GM21515 (cell line): ENCODE measurements around the gene NTRK3.

ENCODE experiments used
- ATAC-seq: cut with Tn5 transposase; IDR thresholded peaks from one replicate; pipeline ENCODE4 v1.9.1; 2021; ENCODE audit not compliant: unreplicated experiment

Gene NTRK3

DNA sequence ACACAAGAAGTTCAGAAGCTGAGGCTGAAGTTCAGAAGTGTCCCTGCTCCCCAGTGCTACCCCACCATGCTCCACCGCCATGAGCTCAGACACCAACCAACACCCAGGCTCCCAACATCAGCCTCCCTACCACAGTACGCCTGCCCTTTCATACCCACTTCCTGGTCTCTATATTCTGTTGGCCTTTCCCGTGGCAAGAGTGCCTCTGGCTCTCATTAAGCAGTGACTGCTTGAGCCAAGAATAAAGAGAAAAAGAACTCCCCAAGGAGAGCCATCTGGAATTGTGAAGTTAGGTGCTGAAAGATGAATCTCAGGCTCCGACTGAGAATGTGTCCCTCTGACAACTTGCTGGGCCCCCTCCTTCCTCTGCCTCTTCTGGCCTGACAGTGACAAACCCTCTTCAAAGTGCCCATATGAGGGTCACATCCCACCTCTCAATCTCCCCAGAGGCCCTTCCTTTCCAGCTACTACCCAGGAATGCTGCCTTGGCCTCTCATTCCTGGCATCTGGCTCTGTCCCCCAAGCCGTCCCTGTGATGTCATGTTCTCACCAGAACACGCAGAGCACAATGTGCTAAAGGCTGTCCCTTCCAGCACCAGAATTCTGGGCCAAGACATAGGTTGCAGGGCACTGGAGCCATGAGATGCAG is 306.8 kb downstream of the NTRK3 start:
- no peak for ATAC-seq

DNA sequence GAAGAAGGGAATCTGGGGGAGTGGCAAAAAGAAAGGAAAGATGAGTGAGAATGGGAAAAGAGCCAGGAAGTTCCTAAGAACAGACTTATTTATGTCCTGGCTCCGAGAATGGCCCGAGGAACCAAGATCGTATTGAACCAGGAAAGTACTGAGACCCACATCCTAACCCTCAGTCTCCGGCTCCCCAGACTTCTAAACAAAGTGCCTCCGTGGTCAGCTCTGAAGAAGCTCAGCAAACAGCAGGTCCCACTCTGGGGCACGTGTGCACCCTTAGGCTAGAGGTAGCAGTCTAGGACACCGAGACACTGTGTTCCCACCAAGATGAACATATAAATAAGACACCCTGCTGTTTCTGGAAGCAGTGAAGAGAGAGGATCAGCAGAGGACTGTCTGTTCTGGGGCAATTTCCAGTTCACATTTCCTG is 307.4 kb downstream of the NTRK3 start:
- no peak for ATAC-seq

DNA sequence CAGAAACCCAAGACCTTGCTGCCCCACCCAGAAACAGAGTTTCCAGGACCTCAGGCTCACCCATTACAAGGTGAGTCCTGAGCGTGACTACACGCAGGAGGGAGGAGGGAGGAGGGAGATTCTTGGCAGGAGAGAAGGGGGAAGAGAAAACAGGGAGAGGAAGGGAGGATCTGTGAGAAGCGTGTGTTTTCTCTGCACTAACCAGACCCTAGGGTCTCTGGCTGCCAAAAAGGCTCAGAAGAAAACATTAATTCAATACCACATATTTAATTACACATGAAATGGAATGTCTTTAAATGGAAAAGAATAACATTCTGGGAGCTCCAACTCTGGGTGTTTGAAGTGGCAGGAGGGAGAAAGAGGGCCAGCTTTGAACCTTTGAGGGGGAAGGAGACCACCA is 309.0 kb downstream of the NTRK3 start:
- no peak for ATAC-seq

DNA sequence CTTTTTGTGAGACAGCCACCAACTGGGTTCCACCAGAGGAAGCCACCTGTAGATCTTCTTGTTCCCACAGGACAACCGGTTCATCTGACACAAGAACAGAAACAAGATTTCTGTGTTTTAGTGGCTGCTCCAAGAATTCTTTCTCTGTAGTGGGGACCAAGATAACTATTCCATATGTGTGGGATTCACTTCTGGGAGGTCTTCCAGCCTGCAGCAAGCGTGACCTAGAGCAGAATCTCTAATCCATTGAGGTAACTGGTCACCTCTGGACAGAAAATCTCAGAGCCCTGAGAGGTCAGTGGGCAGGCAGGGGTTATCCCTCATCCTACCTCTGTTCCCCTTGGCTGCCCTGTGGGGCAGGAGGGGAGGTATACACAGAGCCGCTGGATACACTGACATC is 311.3 kb downstream of the NTRK3 start:
- no peak for ATAC-seq

DNA sequence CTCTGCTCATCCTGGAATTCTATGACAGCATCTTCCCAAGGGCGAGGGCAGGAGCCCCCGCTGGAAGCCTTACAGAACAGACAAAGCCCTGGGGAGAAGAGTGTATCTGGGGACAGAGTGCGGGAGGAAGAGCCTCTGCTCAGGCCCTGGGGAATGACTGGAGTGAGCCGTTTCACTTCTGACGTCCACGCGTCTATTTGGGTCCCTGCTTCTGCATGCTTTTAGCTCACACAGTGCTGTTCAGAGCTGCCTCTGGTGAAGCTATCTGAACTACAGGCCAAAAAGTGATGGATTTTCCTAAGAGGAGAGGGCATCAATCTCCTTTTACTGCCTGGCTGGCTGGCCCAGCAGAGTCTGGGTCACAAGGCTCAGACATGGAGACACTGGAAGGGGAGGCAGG is 311.8 kb downstream of the NTRK3 start:
- no peak for ATAC-seq

DNA sequence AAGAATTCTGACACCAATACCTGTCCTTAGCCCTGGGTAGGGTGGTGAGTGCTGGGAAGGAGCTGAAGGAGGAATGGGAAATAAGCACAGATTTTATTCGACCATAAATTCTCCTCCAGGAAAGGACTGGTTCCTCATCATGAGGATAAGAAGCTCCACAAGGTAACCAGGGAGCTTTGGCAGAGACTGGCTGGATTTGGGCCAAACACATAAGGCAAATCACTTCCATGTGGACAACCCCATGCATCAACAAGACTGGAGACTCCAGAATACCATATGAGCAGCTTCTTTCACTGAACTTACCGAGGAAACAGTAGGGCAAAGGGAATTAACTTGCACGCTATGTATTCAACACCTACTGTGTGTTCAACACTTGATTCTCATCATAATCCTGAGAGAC is 312.5 kb downstream of the NTRK3 start:
- ATAC-seq: no peak

DNA sequence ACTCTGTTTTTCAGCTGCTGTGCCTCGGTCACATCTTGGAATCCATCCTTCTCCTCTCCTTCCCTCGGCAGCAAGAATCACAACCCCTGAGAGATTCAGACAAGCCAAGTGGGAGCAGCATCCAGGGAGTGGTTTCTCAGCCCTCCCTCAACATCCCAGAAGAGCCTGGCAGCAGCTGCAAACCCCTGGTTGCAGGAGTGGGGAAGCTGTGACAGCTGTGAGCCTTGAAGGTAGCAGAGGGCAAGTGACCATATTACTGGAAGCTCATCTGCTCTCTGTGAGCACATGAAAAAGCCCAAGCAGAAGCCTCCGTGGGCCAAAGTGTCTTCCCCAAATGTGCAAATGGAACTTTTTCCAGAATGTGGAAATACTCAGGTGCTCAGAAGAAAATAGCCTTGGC is 312.9 kb downstream of the NTRK3 start:
- no peak for ATAC-seq

DNA sequence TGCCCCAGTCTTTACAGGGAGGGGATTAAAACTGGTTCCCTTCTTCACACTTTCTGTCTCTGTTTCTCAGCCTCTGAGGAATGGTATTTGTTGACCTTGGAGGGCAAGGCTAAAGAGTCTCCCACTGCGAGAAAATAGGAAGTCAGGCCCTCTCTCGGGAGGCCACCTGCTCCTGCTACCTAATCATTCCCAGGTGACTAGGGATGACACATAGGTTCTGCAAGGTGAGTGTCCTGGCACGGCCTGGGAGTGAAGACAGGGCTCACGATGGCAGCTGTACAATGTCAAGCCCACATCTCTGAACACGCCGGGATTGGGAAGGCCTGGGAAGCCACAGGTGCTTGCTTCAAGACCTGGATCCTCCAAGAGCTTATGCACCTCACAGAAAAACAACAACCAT is 314.2 kb downstream of the NTRK3 start:
- ATAC-seq: no peak

DNA sequence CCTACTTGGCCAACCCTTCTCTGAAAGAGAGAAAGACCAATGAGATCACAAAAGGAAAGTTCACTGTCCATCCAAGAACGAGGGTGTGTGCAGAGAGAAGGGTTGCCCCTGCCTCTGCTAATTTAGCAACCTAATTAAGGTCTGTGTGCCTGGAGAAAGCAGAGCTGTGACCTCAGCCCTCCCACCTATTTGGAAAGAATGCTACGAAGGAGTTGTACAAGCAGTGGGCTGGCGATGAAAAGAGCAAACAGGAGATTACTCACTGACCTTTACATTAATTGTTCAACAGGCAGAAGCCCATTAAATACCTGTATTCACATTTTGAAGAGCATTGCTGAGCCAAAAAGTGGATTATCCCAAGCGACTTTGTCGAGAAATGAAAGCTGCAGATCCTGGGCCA is 314.9 kb downstream of the NTRK3 start:
- no peak for ATAC-seq

DNA sequence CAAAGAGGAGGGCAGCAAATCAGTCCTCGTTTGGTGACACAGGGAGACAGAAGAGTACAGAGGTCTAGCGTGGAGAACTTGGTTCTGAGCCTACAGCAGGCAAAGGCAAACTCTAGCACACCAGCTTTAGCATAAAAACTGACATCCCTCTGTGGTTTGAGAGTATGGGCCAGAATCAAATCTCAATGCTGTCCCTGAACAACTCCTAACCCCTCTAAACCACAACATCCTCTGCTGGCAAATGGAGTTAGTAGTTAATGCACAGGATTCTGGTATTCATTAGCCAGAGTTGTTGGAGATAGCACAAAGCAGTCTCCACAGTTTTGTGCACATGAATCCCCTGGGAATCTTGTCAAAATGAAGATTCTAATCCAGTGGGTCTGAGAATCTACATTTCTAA is 315.8 kb downstream of the NTRK3 start:
- ATAC-seq: no peak

DNA sequence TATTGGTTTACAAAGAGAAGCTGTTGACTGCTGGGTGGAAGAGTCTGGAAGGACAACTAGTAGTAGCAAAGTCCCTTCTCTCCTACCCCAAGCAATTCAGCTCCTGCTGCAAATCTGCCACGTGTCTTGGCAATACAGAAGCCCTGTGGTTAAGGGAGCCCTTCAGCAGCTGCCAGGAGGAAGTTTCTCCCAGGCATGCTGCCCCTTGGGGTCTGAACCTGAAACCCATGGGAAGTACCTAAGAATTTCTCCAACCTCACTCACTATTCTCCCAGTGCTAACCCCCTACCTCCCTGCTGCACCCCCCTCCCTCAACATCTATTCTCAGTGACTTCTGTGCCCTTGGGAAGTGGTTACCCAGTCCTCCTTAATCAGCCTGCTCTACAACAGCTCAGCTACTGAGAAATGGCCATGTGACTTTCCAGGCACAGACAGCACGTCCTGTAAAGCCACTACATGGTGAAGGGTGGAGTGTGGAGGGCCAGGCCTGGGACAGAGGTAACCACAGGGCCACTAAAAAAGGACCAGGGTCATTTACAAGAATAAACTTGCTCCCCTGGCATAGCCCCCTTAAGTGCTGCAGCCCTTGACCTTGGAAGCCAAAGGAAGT is 316.6 kb downstream of the NTRK3 start:
- ATAC-seq: no peak

DNA sequence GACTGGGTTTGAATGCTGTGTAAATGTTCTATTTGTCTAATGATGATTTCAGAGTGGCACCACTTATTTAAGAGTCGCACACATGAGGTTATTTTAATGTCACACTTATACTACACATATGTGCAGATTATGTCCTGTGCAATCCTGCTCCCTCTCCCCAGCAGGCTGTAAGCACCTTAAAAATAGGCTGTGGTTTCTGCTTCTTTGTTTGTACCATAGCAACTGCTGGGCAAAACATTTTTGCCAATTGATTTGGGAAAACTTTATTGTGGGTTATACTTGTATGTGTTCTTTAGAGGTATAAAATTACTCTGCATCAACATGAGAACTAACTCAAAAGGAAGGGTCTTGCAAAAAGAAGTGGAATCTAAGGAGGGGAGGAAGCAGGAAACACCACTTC is 318.5 kb downstream of the NTRK3 start:
- ATAC-seq: no peak

DNA sequence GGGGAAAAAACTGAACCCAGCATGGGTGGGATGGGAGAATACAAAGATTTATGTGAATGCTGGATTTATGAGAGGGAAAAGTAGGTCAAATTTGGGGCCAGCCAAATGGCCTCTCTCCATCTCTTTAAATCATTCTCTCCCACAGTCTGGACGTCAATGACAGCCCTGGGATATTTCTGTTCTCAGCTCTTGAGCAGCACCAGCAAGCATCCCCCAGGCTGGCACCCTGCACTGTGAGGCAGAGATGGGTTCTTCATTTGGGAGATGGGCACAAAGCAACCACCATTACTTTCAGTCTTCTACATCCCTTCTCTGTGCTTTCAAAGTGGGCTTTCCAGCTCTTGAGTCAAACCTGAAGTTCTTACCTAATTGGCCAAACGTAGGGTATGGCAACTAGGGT is 321.0 kb downstream of the NTRK3 start:
- ATAC-seq: no peak

DNA sequence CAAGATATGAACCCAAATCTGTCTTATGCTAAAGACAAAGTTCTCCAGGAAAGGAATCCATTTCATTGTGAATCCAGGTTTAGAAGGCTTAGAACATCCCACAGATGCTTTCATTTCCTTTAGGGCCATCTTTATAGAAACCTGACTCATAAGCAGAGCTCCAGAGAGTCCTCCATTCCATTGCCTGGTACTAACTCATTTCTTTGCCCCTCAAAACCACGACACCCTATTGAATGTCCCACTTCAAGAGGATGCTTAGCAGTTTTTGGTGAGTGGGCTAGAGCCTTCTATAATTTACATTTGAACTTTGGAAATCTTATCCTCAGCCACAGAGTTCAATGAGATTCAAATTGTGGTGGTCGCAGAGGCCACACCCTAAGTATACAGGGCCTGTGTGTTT is 325.0 kb downstream of the NTRK3 start:
- no peak for ATAC-seq

DNA sequence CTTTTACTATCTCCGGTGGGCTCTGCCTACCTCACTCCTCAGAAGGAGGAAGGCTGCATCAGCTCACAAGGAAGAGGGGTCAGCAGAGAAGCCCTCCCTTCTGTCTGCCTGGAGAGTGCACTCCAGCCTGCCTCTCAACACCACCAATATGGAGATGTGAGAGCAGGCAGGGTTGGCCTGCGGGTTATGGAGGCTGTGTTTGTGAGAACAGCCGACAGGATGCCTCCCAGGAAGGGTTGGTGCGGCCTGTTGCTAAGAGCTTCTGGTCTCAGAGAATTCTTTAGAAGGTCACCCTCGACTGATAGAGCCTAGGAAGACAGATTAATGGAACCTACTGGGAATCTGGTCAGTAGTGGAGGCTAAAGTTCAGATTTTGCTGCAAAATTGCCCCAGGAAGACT is 326.1 kb downstream of the NTRK3 start:
- ATAC-seq: no peak

DNA sequence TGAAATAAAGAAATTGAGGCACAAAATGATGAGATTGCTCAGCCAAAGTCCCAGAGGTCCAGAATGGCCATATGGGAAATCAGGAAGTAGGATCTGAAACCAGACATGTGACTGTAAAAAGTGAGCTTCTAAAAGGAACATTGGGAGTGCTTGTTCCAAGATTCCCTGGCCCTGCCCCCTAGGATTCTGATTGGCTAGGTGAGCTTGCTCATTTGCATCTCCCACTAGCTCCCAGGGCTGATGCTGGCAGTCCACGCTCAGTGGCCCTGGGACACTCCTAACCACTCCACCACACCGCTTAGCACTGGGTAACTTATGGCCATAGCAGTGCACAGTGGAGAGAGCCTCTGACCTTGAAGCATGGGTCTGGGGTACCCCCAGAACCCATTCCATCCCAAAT is 326.7 kb downstream of the NTRK3 start:
- ATAC-seq: no peak

DNA sequence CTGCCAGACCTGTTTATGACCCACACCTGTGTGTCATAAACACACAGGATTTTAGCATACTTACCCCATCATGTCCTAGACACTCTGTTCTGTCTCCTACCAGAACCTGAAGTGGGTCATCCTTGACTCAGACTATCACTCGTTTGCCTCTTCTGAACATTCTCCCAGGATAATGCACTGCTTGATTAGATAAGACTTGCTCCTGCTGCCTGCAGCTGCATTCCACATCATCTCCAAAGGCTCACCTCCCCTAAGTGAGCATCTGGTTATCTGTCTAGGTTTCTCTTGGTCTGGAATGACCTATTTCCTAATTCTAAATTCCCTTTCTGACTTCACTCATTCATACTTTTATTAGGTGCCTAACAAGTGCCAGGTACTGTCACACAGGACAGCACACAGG is 332.1 kb downstream of the NTRK3 start:
- ATAC-seq: no peak

DNA sequence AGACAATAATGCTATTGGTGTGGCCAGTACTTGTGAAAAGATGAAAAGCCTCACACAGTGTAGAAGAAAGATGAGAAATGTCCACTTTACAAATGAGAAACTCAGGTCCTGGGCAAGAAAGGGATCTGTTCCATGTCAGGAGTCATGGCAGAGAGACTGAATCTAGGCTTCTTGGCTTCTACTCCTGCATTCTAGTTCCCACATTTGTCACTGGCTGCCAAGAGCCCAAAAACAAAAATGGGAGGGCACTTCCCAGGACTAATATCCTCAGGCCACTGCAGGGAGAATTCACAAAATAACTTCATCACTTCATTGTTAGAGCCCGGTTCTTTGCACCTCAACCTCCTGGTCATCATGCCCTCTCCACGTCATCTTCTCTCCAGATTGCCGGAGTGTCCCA is 337.5 kb downstream of the NTRK3 start:
- no peak for ATAC-seq

DNA sequence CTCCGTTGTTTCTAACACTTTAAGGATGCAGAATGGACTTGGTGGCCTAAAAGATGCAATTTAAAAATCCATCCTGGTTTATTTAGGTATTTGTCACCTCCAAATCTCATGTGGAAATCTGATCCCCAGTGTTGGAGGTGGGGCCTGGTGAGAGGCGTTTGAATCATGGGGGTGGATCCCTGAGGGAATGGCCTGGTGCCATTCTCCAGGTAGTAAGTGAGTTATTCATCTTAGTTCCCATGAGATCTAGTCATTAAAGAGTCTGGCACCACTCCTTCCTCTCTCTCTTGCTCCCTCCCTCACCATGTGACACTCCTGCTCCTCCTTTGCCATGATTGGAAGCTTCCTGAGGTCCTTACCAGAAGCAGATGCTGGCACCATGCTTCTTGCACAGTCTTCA is 339.1 kb downstream of the NTRK3 start:
- ATAC-seq: no peak

DNA sequence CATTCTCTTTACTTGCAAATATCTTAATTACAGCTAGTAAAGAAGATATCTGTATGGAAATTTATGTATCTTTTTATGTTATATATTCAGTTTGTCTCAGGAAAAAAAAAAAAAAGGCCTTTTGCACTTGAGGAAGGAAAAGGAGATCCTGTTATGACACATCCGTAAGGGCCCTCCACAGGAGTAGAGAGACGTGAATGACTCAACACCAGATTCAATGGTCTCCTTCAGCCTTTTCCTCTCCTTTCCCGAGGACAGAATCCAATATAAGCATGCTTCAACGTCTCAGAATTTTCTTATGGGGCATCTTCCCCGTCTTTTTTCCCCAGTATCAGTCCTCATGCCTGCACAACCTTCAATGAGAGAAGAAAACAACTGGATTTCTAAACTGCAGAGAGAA is 340.3 kb downstream of the NTRK3 start:
- no peak for ATAC-seq

DNA sequence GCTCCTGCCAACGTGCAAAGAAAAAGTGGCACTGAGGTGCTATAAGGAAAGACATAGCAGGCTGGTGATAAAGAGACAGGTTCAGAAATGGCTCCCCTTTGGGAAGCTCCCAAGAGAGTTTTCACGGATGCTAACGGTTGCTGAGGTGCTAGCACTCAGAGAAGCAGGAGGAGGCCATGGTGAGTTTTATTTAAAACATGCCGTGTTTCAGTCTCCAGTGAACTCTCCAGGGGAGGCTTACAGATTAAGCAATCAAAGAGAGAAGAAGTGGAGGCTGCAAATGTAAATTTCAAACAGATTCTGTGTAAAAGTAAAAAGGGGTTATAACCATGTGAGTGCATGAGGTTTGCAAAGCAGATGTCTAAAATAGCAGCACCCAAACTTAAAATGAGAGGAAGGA is 346.2 kb downstream of the NTRK3 start:
- ATAC-seq: no peak

DNA sequence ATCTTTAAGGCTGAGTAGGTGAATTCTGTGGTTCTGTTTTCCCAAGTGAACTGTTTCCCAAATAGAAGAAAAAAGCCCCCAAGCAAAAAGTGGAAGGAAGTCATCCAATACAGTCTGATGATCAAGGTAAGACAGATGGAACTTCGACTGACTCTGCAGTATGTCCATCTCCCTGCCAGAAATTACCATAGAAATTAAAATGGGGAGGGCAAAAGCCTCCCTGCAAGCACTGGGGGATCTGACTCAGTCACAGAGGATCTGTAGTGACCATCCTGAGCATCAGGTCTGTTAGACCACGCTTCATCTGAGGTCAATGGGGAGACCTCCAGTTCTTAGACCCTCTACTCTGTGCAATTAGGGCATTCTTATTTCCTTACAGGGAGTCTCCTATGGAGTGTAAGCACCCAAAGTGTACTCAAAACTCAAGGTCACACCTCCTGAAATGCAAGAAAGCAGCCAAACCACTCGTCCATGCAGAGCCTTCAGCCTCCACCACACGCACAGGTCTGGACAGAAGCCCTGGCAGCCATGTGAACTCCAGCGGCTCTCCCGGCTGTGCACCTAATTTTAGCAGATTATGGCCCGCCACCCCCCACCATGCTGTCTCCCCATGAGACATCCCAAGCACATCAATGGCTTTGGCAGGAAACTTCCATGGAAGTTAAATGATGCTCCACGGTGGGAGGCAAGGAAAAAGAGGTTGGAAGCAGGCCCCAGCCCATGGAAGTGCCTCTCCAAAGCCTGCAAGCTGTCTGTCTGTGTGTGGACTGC is 348.7 kb downstream of the NTRK3 start:
- ATAC-seq: no peak

DNA sequence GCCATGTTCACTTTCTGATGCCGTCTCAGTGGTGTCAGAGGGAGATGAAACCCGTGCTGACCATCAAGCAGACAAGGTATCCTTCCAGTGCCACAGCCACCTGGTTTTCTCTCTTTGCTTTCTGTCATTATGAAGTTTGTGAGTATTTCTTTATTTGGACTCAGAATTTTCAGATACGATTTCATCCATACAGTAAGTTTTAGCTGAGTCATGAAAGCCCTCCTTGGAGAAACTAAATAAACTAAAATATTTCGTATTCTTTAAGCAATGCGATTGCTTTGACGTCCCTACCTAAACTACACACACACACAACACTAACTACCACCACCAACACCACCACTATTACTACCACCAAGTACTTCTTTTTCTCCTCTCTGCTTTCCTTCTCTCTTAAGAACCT is 350.1 kb downstream of the NTRK3 start:
- no peak for ATAC-seq
